COLO668 (cell line): ENCODE measurements around the gene RFC1.
"Not testable (repeated sequence)": the region's sequence is repeated elsewhere in the genome, so short reads cannot be mapped to it uniquely, and the experiment has no call there.

Experiments used
- DNase-seq: peaks from one replicate; lab custom pipeline; 2025; ENCODE audit not compliant: unreplicated experiment; lab: John Stamatoyannopoulos, UW

RFC1 gene

GRCh38 chr4:39305912-39306677 is 60.1 kb downstream of the RFC1 start:
- no peak for DNase-seq

DNA sequence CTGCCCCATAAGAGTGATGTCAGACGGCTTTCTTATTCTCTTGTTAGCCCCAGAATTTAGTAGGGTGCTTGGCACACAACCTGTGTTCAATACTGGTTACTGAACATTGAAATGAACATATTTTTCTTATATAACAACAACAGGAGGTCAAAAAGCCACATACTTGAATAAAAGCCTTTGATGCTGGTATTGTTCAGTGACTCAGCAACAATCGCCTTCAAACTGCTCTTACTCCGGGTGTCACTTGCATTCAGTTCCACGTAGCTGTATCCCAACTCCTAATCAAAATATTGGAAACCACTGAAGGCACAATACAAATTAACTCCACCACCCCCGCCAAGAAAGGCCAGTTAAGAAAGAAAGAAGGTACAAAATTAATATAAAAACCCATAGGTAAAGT is 61.5 kb downstream of the RFC1 start:
- DNase-seq, result no peak

DNA sequence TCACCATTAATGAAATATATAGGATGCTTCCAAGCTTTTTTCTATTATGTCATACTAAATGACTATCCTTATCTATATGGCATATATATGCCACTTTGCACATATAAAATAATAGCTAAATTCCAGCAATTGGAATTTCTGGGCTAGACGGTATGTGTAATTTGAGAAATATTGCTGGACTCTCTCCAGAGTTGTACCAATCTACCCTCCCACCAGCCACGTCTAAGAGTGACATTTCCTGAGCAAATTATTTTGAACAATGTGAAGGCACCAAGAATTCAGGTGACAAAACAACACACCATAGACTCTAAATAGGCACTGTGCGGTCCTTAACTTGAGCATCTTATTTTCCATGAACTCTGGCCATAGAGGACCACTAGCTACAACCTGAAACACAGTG is 62.3 kb downstream of the RFC1 start:
- no peak for DNase-seq

DNA sequence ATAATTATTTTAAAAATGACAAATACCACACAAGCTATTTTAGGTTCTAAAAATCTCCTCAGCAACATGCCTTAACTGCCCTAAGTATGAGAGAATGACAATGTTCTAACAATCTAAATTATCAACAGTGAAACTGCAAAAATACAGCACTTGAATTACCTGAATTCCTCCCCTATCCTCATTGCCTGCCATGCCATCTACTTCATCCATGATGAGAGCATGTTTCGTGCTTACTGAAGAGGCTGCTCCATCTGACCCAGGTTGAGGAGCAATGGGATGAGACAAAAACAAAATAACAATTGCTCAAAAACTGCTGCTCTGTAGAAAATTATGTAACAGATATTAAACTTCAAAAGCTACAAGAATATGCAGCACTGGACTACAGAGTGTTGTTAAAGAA is 63.3 kb downstream of the RFC1 start:
- no peak for DNase-seq

- no peak for DNase-seq
Measured at GRCh38 chr4:39295784-39296183, 70.4 kb downstream of the RFC1 start.

GRCh38 chr4:39292433-39292832 is 73.7 kb downstream of the RFC1 start:
- not testable (repeated sequence) for DNase-seq

DNA sequence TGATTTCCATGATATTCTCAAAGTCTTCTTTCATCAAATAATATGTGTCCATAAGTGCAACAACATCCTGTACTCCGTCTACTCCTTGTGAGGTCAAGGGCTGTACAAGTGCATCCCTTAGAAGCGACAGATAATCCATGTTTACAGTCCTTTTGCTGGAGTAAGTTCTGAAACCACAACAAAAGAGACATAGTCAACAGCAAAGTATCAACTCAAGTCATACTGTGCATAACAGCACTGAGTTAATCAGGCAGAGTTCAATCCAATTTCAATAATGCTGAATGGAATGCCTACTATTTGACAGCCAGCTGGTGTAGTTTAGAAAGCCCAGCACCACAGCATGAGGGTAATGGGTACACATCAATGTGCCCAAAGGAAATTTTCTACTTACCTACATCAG is 74.5 kb downstream of the RFC1 start:
- no peak for DNase-seq

DNA sequence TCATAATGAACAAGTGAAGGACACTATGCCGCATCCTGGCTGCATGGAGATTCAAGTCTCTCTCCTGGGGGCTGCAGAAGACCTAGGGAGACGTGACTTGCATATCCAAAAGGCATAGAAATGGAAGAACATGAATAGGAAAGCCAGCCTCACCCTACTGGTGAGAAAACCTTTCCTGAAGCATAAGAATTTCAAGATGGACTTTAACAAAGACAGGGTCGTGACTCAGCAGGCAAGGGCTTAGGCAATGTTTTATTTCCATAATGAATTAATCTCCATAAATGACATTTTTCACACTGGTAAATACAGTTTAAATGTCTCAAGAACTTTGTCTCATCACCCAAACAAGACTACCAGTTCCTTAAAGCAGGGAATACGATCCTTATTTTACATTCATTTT is 78.9 kb downstream of the RFC1 start:
- no peak for DNase-seq

DNA sequence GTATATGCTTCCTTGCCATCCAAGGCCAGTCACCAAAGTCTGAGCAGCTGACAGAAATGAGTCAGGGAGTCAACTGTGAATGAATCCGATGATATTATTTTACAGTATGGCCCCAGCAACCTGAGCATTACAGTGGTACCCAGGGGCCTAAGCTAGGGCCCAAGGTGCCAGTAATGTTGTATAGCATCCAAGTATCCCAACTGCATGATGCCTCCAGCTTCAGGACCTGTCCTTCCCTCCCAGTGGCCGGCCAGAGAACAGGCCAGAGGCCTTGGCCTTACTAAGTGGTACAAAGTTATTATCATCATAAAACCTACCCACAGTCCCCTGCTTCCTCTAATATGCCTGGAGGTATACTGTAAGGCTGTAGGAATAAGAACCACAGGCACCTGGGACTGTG is 79.9 kb downstream of the RFC1 start:
- DNase-seq, result no peak

GRCh38 chr4:39285853-39286252 is 80.3 kb downstream of the RFC1 start:
- no peak for DNase-seq

- DNase-seq, result no peak
Measured at GRCh38 chr4:39285111-39285795, 80.9 kb downstream of the RFC1 start.

GRCh38 chr4:39280770-39281169 is 85.4 kb downstream of the RFC1 start:
- DNase-seq, result no peak

- no peak for DNase-seq
Measured at GRCh38 chr4:39279416-39279815, 86.7 kb downstream of the RFC1 start.

DNA sequence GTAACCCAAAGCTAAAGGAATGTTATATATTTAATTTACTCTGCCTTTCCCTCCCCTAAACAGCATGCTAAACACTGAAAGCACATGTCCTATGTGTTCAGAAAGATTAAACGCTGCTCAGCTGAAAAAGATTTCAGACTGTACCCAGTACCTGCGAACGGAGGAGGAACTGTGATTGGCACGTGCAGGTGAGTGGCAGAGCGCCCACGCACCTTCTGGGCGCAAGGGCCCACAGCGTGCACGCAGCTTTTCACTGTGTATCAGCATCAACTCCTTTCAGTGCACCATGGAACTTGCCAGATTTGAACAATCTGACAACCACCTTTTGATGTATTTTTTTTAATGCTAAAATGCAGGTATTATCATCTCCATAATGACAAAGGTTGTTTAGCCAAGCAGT is 87.7 kb downstream of the RFC1 start:
- no peak for DNase-seq

DNA sequence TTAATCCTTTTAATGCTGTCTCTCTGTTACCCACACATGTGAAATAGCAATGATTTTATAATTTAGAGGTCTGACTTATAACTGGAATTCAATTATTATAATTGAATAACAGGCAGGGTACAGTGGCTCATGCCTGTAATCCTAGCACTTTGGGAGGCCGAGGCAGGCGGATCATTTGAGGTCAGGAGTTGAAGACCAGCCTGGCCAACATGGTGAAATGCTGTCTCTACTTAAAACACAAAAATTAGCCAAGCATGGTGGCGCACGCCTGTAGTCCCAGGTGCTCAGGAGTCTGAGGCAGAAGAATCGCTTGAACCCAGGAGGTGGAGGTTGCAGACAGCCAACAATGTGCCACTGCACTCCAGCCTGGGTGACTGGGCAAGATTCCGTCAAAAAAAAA is 88.5 kb downstream of the RFC1 start:
- DNase-seq, result not testable (repeated sequence)

GRCh38 chr4:39274503-39274902 is 91.7 kb downstream of the RFC1 start:
- no peak for DNase-seq

DNA sequence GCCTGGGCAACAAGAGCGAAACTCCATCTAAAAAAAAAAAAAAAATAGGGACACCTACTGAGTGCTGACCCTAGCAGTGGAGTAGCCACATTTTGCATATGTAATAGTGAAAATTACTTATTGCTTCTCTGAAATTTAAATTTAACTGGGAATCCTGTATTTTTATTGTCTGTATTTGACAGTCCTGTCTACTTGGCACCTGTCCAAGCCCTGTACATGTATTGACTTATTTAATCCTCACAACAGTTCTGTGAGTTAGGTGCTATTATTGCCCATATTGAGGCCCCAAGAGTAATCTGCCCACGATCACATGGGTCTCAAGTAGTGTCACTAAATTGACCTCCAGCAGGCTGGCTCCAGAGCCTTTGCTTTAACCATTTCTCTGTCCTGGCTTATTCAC is 102.3 kb downstream of the RFC1 start:
- no peak for DNase-seq

GRCh38 chr4:39259571-39260330 is 106.4 kb downstream of the RFC1 start:
- DNase-seq, result no peak

DNA sequence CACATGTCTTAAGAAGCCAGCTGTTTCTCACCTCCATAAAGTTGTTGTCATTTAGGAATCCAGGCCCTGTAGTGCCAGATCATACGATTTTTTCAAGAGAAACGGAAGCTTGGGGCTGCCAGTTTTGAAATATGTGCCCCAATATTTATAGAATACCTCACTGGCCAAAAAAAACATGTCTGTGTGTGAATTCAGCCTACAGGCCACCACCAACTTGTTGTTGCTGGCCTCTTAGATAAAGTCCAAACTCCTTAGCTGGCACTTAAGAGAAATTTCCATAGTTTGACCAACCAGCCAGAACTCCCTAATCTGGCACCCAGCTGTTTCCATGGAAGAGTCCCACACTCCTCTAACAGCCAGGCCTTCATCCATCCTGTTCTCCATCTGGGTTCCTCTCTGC is 109.7 kb downstream of the RFC1 start:
- no peak for DNase-seq

DNA sequence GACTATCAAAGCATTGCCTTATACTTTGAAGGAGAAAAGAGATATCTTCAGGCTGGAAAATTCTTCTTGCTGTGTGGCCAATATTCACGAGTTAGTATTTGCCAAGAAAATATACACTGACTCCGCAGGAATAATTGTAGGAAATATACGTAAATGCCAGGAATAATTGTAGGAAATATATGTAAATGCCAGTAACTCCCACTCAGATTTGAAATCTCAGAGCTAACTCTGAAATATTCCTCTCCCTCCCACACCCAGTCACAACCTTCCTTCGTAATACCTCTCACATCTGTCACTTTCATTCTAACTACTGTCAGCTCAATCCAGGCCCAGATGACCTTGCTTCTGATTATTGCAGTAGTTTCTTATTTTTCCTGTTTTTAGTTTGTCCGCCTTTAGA is 110.3 kb downstream of the RFC1 start:
- DNase-seq, result no peak

DNA sequence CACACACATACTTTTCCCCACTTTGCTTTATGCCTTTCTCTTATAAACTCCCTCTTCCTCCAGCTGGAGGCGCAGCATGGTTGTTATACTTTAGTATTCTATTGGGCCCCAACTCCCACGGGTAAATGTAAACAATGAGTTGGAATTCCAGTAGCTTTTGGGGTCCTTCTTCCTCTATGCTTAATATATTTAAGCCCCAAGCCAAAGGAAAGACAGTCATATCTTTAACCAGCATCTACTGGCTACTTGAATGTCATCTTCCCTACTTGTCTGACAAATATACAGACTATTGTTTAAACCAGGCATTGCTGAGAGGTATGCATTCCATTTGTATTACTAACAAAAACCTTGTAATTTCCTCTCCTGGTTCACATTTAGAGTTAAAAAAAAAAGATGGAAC is 110.9 kb downstream of the RFC1 start:
- no peak for DNase-seq

GRCh38 chr4:39243462-39243861 is 122.7 kb downstream of the RFC1 start:
- no peak for DNase-seq
